Chondrocyte (in vitro differentiated cells): ENCODE results near the gene ILF2. TPM values are rescaled to one million over a fixed set of nuclear protein-coding genes. Genes with fewer than 3 reads are reported as not detected.
"Not testable (repeated sequence)": the region's sequence is repeated elsewhere in the genome, so short reads cannot be mapped to it uniquely, and the experiment has no call there.

Experiments used
- DNase-seq: peaks from one replicate; pipeline ENCODE4 v3.0.0; 2021; ENCODE audit warnings: mixed read lengths, low spot score
- H3K27ac Mint-ChIP-seq: one replicate; pipeline ENCODE4 v1.8.0; 2021; ENCODE audit warnings: mild to moderate bottlenecking, moderate library complexity, mixed read lengths; ENCODE audit not compliant: unreplicated experiment
- H3K27me3 Mint-ChIP-seq: 2 replicates; pipeline ENCODE4 v1.8.0; 2021; ENCODE audit warnings: low read depth, mixed read lengths
- H3K36me3 Mint-ChIP-seq: 2 replicates; pipeline ENCODE4 v1.8.0; 2021; ENCODE audit warnings: low read depth, mixed read lengths
- H3K4me1 Mint-ChIP-seq: 2 replicates; pipeline ENCODE4 v1.8.0; 2021; ENCODE audit warnings: low read depth, mild to moderate bottlenecking, mixed read lengths
- H3K4me3 Mint-ChIP-seq: one replicate; pipeline ENCODE4 v1.8.0; 2021; ENCODE audit warnings: mild to moderate bottlenecking, moderate library complexity, mixed read lengths; ENCODE audit not compliant: unreplicated experiment
- H3K9me3 Mint-ChIP-seq: 2 replicates; pipeline ENCODE4 v1.8.0; 2021; ENCODE audit warnings: low read depth, mixed read lengths
- CTCF ChIP-seq: fragments of 200-600 bp; sonication (generic); IDR thresholded peaks from 2 replicates; pipeline ENCODE4 v1.5.0; 2021; ENCODE audit warnings: antibody characterized with exemption, mild to moderate bottlenecking, moderate library complexity
- total RNA-seq: library from RNA; stranded (reverse); gene quantifications from 3 replicates; pipeline ENCODE4 v1.2.1, GENCODE V29; 2021

Gene ILF2
- total RNA-seq, 1 donor from 2014 or later, result 122 TPM

DNA sequence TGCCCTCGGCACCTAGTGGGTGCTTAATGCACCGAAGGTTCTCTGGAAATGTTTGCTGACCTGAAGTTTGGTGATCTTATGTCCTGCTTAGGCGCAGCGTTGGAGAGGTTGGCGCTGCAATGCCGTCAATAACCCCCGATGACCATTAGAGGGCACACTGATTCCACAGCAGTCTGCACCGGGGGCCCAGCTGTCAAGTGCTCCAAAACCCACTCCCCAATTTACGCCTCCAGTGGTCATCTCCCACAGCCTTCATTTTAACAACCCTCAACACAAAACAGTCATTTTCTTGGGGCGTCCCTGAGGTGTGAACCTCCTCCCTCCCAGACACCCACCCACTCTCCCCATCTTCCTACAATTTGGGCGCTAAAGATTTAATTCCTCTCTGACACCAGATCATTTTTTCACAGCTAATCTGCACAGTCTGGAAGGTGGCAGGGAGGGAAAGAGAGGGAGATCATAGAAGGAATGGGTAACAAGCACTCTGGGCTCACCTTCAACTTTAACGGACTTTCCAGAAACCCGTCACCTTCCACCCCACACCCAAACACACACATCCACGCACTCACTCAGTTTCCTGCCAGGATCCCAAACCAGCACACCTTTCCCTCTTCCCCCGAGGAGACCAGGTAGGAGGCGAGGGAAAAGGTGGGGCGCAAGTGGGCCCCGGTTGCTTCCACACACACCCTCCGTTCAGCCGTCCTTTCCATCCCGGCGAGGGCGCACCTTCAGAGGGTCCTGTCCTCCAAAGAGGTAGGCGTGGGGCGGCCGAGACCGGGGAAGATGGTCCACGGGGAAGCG, 7.1 kb upstream of the ILF2 start:
- peak; percentile 94 for TF ChIP-seq CTCF
- H3K4me1 Mint-ChIP-seq, result peaks cover 18% of the 10 kb centered on the region
- peak overlapping the region; percentile 72 for H3K4me3 Mint-ChIP-seq
- DNase-seq, result no peak
- no peaks in the 10 kb centered on the region for H3K9me3 Mint-ChIP-seq
- no peak overlapping the region for H3K27ac Mint-ChIP-seq
- H3K27me3 Mint-ChIP-seq, result peaks cover 33% of the 10 kb centered on the region
- no peaks in the 10 kb centered on the region for H3K36me3 Mint-ChIP-seq

DNA sequence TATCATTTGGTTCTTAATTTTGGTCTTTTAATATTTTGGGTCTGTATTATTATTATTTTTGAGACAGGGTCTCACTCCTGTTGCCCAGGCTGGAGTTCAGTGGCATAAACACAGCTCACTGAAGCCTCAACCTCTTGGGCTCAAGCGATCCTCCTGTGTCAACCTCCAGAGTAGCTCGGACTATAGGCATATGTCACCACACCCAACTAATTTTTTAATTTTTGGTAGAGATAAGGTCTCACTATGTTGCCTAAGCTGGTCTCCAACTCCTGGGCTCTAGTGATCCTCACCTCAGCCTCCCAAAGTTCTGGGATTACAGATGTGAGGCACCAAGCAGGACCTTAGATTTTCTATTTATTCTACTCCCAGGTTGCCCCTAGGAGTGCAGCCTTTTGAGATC, 2.7 kb upstream of the ILF2 start:
- H3K4me3 Mint-ChIP-seq, result no peak overlapping the region
- TF ChIP-seq CTCF, result no peak
- DNase-seq, result no peak

DNA sequence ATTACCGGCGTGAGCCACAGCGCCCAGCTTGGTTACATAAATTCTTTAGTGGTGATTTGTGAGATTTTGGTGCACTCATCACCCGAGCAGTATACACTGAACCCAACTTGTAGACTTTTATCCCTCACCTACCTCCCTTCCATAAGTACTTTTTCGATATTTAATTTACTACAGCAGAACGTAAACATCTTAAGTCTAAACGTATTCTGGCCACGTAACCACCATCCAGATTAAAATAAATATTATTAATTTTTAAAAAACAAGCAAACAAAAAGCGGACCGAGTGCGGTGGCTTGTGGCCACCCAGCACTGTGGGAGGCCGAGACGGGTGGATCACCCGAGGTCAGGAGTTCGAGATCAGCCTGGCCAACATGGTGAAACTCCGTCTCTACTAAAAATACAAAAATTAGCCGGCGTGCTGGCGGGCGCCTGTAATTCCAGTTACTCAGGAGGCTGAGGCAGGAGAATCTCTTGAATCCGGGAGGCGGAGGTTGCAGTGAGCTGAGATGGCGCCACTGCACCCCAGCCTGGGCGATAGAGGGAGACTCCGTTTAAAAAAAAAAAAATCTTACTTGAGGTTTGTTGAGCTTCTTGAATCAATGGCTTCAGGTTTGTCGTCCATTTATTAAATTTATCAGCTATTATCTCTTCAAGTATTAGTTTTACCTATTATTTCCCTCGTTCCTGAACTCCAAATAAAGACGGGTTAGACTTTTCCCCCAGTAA, 998 bp upstream of the ILF2 start:
- not testable (repeated sequence) for H3K27me3 Mint-ChIP-seq, DNase-seq, H3K9me3 Mint-ChIP-seq, H3K4me3 Mint-ChIP-seq, H3K27ac Mint-ChIP-seq
- Mint-ChIP-seq H3K36me3 (peaks cover 14% of the 10 kb centered on the region), H3K4me1 (peaks cover 23% of the 10 kb centered on the region)
- TF ChIP-seq CTCF, result peak; percentile 63

More for the DNA sequence above, 2.7 kb upstream of the ILF2 start:
- Mint-ChIP-seq H3K27ac (no peak overlapping the region), H3K27me3 (peaks cover 7% of the 10 kb centered on the region), H3K4me1 (peaks cover 26% of the 10 kb centered on the region), H3K9me3 (no peaks in the 10 kb centered on the region), H3K36me3 (no peaks in the 10 kb centered on the region)

- H3K4me1 Mint-ChIP-seq, result peaks cover 23% of the 10 kb centered on the region
- no peaks in the 10 kb centered on the region for H3K9me3 Mint-ChIP-seq
- DNase-seq, result no peak
- H3K36me3 Mint-ChIP-seq, result peaks cover 16% of the 10 kb centered on the region
- H3K27ac Mint-ChIP-seq, result no peak overlapping the region
- H3K27me3 Mint-ChIP-seq, result no peaks in the 10 kb centered on the region
- TF ChIP-seq CTCF, result no peak
- H3K4me3 Mint-ChIP-seq, result no peak overlapping the region
Observed at GRCh38 chr1:153670257-153670858, 435 bp downstream of the ILF2 start.

GRCh38 chr1:153669606-153670005, 1.2 kb downstream of the ILF2 start:
- DNase-seq, result no peak
- Mint-ChIP-seq H3K36me3 (peaks cover 24% of the 10 kb centered on the region), H3K9me3 (no peaks in the 10 kb centered on the region), H3K4me3 (no peak overlapping the region), H3K27me3 (no peaks in the 10 kb centered on the region), H3K4me1 (peaks cover 23% of the 10 kb centered on the region), H3K27ac (no peak overlapping the region)
- no peak for TF ChIP-seq CTCF

- peaks cover 23% of the 10 kb centered on the region for H3K4me1 Mint-ChIP-seq
- DNase-seq, result peak; percentile 19
- peaks cover 29% of the 10 kb centered on the region for H3K36me3 Mint-ChIP-seq
- not testable (repeated sequence) for H3K4me3 Mint-ChIP-seq, H3K27ac Mint-ChIP-seq, H3K27me3 Mint-ChIP-seq, H3K9me3 Mint-ChIP-seq
Observed at GRCh38 chr1:153668672-153669071, 2.1 kb downstream of the ILF2 start.
